Measurements from ENCODE around the gene CHD2. TPM values are rescaled to one million over a fixed set of nuclear protein-coding genes. Genes with fewer than 3 reads are reported as not detected.

CHD2 gene
- total RNA-seq, 1 experiment from 2014 or later, result 63.3 TPM

DNA sequence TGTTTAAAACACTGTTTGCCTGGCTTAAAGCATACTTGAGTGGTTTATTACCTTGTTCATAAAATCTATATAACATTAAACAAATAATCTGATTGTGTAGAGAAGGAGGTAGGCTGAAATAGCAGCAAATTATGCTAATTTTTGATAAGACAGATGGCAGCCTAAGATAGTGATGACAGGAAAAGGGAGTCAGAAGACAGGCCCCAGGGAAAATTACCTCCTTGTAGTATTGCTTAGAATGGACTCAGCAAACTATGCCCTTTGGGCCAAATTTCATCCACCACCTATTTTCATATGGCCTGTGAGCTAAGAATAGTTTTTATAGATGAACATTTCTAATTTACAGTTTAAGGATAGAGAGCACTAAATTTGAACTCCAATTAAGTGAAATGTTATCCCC, 37.8 kb downstream of the CHD2 start:
- Histone ChIP-seq H2BK120ac (ENCODE audit: low read depth, low read length, poor library complexity, severe bottlenecking) (no peak overlapping the region), H2AFZ (ENCODE audit: low read length) (no peak overlapping the region), H3K4ac (ENCODE audit: low read depth, low read length) (no peak overlapping the region), H3K4me2 (ENCODE audit: insufficient read depth, insufficient read length, low read length) (no peak overlapping the region), H3K9ac (ENCODE audit: extremely low read depth, insufficient read length, low read length) (no peak overlapping the region), H2BK20ac (ENCODE audit: low read depth, low read length, poor library complexity, severe bottlenecking) (no peak overlapping the region), H3K79me2 (ENCODE audit: insufficient read depth, low read length) (no peaks in the 10 kb centered on the region), H4K8ac (replicated peaks; ENCODE audit: insufficient read length, low read depth, low read length) (no peak overlapping the region), H2AK5ac (ENCODE audit: insufficient read length, low read length) (no peak overlapping the region), H4K91ac (ENCODE audit: insufficient read length, low read depth, low read length) (no peak overlapping the region), H2BK15ac (ENCODE audit: low read depth, low read length) (no peak overlapping the region), H3K27me3 (ENCODE audit: insufficient read depth, low read length) (no peaks in the 10 kb centered on the region; the same call in 1 of the 2 replicates), H3K23ac (ENCODE audit: insufficient read length, low read depth, low read length) (no peak overlapping the region), H3K9me3 (ENCODE audit: control insufficient read depth, low read depth, low read length) (no peaks in the 10 kb centered on the region), H3K79me1 (ENCODE audit: insufficient read depth, low read depth, low read length, poor library complexity, severe bottlenecking) (peaks cover 5% of the 10 kb centered on the region), H3K23me2 (ENCODE audit: insufficient read length, low read depth, low read length, poor library complexity, severe bottlenecking) (no peaks in the 10 kb centered on the region), H3K4me1 (ENCODE audit: insufficient read depth, low read length) (no peaks in the 10 kb centered on the region), H2BK5ac (ENCODE audit: insufficient read length, low read length) (no peak overlapping the region), H3K18ac (ENCODE audit: insufficient read length, low read depth, low read length) (no peak overlapping the region), H2BK12ac (ENCODE audit: insufficient read length, low read depth, low read length) (no peak overlapping the region), H3T11ph (ENCODE audit: low read length) (no peak overlapping the region), H4K20me1 (ENCODE audit: control insufficient read depth, insufficient read depth, insufficient read length) (no peaks in the 10 kb centered on the region), H3K56ac (ENCODE audit: insufficient read length, low read depth, low read length) (no peak overlapping the region), H4K5ac (ENCODE audit: insufficient read length, low read depth, low read length) (no peak overlapping the region), H3K27ac (ENCODE audit: insufficient read length, low read depth, low read length) (no peak overlapping the region), H3K14ac (ENCODE audit: insufficient read depth, low read length) (no peak overlapping the region)
- Mint-ChIP-seq H3K27ac (no peak overlapping the region), H3K9me3 (no peaks in the 10 kb centered on the region), H3K27me3 (ENCODE audit: low read depth) (no peaks in the 10 kb centered on the region; the same call in 1 of the 2 replicates), H3K4me1 (no peaks in the 10 kb centered on the region), H3K4me3 (no peak overlapping the region), H3K36me3 (ENCODE audit: insufficient read depth in 1 of 3, low read depth in 3 of 3) (peaks cover 57 to 90% (median 88%) of the 10 kb centered on the region in 3 experiments)
- TF ChIP-seq, protein P1, sequence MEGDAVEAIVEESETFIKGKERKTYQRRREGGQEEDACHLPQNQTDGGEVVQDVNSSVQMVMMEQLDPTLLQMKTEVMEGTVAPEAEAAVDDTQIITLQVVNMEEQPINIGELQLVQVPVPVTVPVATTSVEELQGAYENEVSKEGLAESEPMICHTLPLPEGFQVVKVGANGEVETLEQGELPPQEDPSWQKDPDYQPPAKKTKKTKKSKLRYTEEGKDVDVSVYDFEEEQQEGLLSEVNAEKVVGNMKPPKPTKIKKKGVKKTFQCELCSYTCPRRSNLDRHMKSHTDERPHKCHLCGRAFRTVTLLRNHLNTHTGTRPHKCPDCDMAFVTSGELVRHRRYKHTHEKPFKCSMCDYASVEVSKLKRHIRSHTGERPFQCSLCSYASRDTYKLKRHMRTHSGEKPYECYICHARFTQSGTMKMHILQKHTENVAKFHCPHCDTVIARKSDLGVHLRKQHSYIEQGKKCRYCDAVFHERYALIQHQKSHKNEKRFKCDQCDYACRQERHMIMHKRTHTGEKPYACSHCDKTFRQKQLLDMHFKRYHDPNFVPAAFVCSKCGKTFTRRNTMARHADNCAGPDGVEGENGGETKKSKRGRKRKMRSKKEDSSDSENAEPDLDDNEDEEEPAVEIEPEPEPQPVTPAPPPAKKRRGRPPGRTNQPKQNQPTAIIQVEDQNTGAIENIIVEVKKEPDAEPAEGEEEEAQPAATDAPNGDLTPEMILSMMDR (conservative IDR thresholded peaks at IDR 0.05), result no peak
- DNase-seq, result no peak

Measured in H9 (cell line).